ENCODE measurements around the gene NUP210L. TPM values are rescaled to one million over a fixed set of nuclear protein-coding genes. Genes with fewer than 3 reads are reported as not detected.

Gene NUP210L
- total RNA-seq, 1 donor from 2014 or later, result 0.15 TPM

GRCh38 chr1:153961421-153961820, 193.5 kb downstream of the NUP210L start:
- Mint-ChIP-seq H3K4me3 (ENCODE audit: unreplicated experiment) (peak overlapping the region; percentile 96), H3K9me3 (ENCODE audit: unreplicated experiment) (no peaks in the 10 kb centered on the region), H3K36me3 (ENCODE audit: low read depth, unreplicated experiment) (peaks cover 15% of the 10 kb centered on the region), H3K27me3 (ENCODE audit: unreplicated experiment) (peaks cover 18% of the 10 kb centered on the region), H3K4me1 (ENCODE audit: unreplicated experiment) (peaks cover 68% of the 10 kb centered on the region), H3K27ac (ENCODE audit: unreplicated experiment) (peak overlapping the region; percentile 100)
- TF ChIP-seq CTCF (IDR thresholded peaks at IDR 0.05; ENCODE audit: unreplicated experiment), result no peak
- DNase-seq (ENCODE audit: low spot score), result no peak

- peaks cover 11% of the 10 kb centered on the region for H3K36me3 Mint-ChIP-seq (ENCODE audit: low read depth, unreplicated experiment)
- no peak for TF ChIP-seq CTCF (IDR thresholded peaks at IDR 0.05; ENCODE audit: unreplicated experiment)
- no peak overlapping the region for H3K4me3 Mint-ChIP-seq (ENCODE audit: unreplicated experiment)
- H3K27me3 Mint-ChIP-seq (ENCODE audit: unreplicated experiment), result peaks cover 18% of the 10 kb centered on the region
- H3K27ac Mint-ChIP-seq (ENCODE audit: unreplicated experiment), result no peak overlapping the region
- no peaks in the 10 kb centered on the region for H3K9me3 Mint-ChIP-seq (ENCODE audit: unreplicated experiment)
- DNase-seq (ENCODE audit: low spot score), result no peak
- peaks cover 63% of the 10 kb centered on the region for H3K4me1 Mint-ChIP-seq (ENCODE audit: unreplicated experiment)
Observed at GRCh38 chr1:153960206-153960605, 194.7 kb downstream of the NUP210L start.

- no peaks in the 10 kb centered on the region for H3K9me3 Mint-ChIP-seq (ENCODE audit: unreplicated experiment)
- H3K4me3 Mint-ChIP-seq (ENCODE audit: unreplicated experiment), result peak overlapping the region; percentile 100
- peaks cover 18% of the 10 kb centered on the region for H3K27me3 Mint-ChIP-seq (ENCODE audit: unreplicated experiment)
- peaks cover 12% of the 10 kb centered on the region for H3K36me3 Mint-ChIP-seq (ENCODE audit: low read depth, unreplicated experiment)
- no peak for TF ChIP-seq CTCF (IDR thresholded peaks at IDR 0.05; ENCODE audit: unreplicated experiment)
- peaks cover 60% of the 10 kb centered on the region for H3K4me1 Mint-ChIP-seq (ENCODE audit: unreplicated experiment)
- peak overlapping the region; percentile 80 for H3K27ac Mint-ChIP-seq (ENCODE audit: unreplicated experiment)
- no peak for DNase-seq (ENCODE audit: low spot score)
Observed at GRCh38 chr1:153959454-153959853, 195.4 kb downstream of the NUP210L start.

- TF ChIP-seq CTCF (IDR thresholded peaks at IDR 0.05; ENCODE audit: unreplicated experiment), result no peak
- peaks cover 62% of the 10 kb centered on the region for H3K4me1 Mint-ChIP-seq (ENCODE audit: unreplicated experiment)
- no peaks in the 10 kb centered on the region for H3K9me3 Mint-ChIP-seq (ENCODE audit: unreplicated experiment)
- no peak for DNase-seq (ENCODE audit: low spot score)
- H3K36me3 Mint-ChIP-seq (ENCODE audit: low read depth, unreplicated experiment), result peaks cover 17% of the 10 kb centered on the region
- H3K4me3 Mint-ChIP-seq (ENCODE audit: unreplicated experiment), result peak overlapping the region; percentile 100
- H3K27me3 Mint-ChIP-seq (ENCODE audit: unreplicated experiment), result peaks cover 21% of the 10 kb centered on the region
- peak overlapping the region; percentile 80 for H3K27ac Mint-ChIP-seq (ENCODE audit: unreplicated experiment)
Observed at GRCh38 chr1:153958961-153959260, 196.0 kb downstream of the NUP210L start.

GRCh38 chr1:153958111-153958960, 196.5 kb downstream of the NUP210L start, which contains the start of gene CRTC2:
Gene CRTC2 (minus strand): TSS chr1:153958612. CDS start chr1:153958497, 115 bp downstream.
- peak within 1 kb of the TSS; percentile 100 for H3K4me3 Mint-ChIP-seq (ENCODE audit: unreplicated experiment)
- H3K27ac Mint-ChIP-seq (ENCODE audit: unreplicated experiment), result peak within 1 kb of the TSS; percentile 97
- peaks cover 58% of the 10 kb centered on the region for H3K4me1 Mint-ChIP-seq (ENCODE audit: unreplicated experiment)
- peaks cover 22% of the 10 kb centered on the region for H3K36me3 Mint-ChIP-seq (ENCODE audit: low read depth, unreplicated experiment)
- peak; percentile 94 for DNase-seq (ENCODE audit: low spot score)
- TF ChIP-seq CTCF (IDR thresholded peaks at IDR 0.05; ENCODE audit: unreplicated experiment), result no peak
- H3K9me3 Mint-ChIP-seq (ENCODE audit: unreplicated experiment), result no peaks in the 10 kb centered on the region
- peaks cover 17% of the 10 kb centered on the region for H3K27me3 Mint-ChIP-seq (ENCODE audit: unreplicated experiment)
